ENCODE data around the gene CTXN1.

DNA sequence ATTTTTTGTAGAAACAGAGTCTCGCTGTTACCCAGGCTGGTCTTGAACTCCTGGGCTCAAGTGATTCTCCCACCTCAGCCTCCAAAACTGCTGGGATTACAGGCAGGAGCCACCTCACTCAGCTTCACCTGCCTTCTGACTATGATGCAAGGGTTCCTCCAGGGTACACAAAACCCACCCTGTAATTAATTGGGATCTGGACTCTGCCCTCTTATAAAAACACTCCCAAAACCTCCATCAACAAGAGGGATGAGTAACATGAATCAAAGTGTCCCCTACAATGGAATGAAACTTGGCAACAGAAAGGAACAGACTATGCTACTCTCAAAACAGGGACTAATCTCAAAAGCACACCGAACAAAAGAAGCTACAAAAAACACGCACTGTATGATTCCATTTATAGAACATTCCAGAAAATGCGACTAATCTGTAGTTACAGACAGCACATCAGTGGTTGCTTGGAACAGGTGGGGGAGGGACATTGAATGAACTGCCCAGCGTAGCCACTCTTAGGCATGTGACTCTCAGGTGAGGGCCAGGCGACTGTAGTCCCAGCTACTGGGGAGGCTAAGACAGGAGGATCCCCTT lies 48.6 kb downstream of the CTXN1 start:
- no peak for TF ChIP-seq EZH2phosphoT487 (IDR thresholded peaks at IDR 0.05; ENCODE audit: low read depth, severe bottlenecking, unreplicated experiment)
- TF ChIP-seq, protein P1, sequence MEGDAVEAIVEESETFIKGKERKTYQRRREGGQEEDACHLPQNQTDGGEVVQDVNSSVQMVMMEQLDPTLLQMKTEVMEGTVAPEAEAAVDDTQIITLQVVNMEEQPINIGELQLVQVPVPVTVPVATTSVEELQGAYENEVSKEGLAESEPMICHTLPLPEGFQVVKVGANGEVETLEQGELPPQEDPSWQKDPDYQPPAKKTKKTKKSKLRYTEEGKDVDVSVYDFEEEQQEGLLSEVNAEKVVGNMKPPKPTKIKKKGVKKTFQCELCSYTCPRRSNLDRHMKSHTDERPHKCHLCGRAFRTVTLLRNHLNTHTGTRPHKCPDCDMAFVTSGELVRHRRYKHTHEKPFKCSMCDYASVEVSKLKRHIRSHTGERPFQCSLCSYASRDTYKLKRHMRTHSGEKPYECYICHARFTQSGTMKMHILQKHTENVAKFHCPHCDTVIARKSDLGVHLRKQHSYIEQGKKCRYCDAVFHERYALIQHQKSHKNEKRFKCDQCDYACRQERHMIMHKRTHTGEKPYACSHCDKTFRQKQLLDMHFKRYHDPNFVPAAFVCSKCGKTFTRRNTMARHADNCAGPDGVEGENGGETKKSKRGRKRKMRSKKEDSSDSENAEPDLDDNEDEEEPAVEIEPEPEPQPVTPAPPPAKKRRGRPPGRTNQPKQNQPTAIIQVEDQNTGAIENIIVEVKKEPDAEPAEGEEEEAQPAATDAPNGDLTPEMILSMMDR (IDR thresholded peaks at IDR 0.05; ENCODE audit: poor library complexity): no peak
